ENCODE data around the gene CSRP1. TPM values are rescaled to one million over a fixed set of nuclear protein-coding genes. Genes with fewer than 3 reads are reported as not detected.
A peak's percentile ranks its signal among the peaks of the same experiment; 100 is the strongest.

The CSRP1 gene
- total RNA-seq, 2 donors from 2014 or later = 16.1 to 17.7 TPM

- Mint-ChIP-seq H3K27ac (peak overlapping the region; percentile 89), H3K36me3 (ENCODE audit: low read depth) (no peaks in the 10 kb centered on the region), H3K4me3 (peak overlapping the region; percentile 20), H3K27me3 (ENCODE audit: insufficient read depth) (peaks cover 26% of the 10 kb centered on the region), H3K9me3 (no peaks in the 10 kb centered on the region), H3K4me1 (peaks cover 35% of the 10 kb centered on the region)
- Histone ChIP-seq H3K36me3 (ENCODE audit: control insufficient read depth, insufficient read depth, low read length) (no peaks in the 10 kb centered on the region), H3K27me3 (ENCODE audit: control insufficient read depth, insufficient read depth, low read length, poor library complexity, severe bottlenecking) (no peaks in the 10 kb centered on the region), H3K4me3 (ENCODE audit: low read length) (no peak overlapping the region), H3K9me3 (ENCODE audit: control insufficient read depth, low read length) (no peaks in the 10 kb centered on the region), H3K9ac (ENCODE audit: extremely low read depth, low read length, poor library complexity, severe bottlenecking) (no peak overlapping the region), H3K27ac (ENCODE audit: low read depth, low read length) (no peak overlapping the region), H3K4me1 (ENCODE audit: control insufficient read depth, insufficient read depth, low read length) (peaks cover 28% of the 10 kb centered on the region)
- peak; percentile 89 for DNase-seq
- 8 to 29% methylated on average over 4 to 6 of the region's 6 CpGs for WGBS, 2 experiments (ENCODE audit: insufficient coverage in 1 of 2, insufficient read length in 1 of 2)
- TF ChIP-seq CTCF (conservative IDR thresholded peaks at IDR 0.05) = no peak
Measured at GRCh38 chr1:201511941-201512539, 5.1 kb upstream of the CSRP1 start.

GRCh38 chr1:201511396-201511940 lies 4.5 kb upstream of the CSRP1 start:
- Mint-ChIP-seq H3K27ac (peak overlapping the region; percentile 89), H3K36me3 (ENCODE audit: low read depth) (no peaks in the 10 kb centered on the region), H3K4me1 (peaks cover 37% of the 10 kb centered on the region), H3K4me3 (no peak overlapping the region), H3K27me3 (ENCODE audit: insufficient read depth) (peaks cover 29% of the 10 kb centered on the region), H3K9me3 (no peaks in the 10 kb centered on the region)
- Histone ChIP-seq H3K27ac (ENCODE audit: low read depth, low read length) (no peak overlapping the region), H3K27me3 (ENCODE audit: control insufficient read depth, insufficient read depth, low read length, poor library complexity, severe bottlenecking) (no peaks in the 10 kb centered on the region), H3K36me3 (ENCODE audit: control insufficient read depth, insufficient read depth, low read length) (no peaks in the 10 kb centered on the region), H3K9ac (ENCODE audit: extremely low read depth, low read length, poor library complexity, severe bottlenecking) (no peak overlapping the region), H3K9me3 (ENCODE audit: control insufficient read depth, low read length) (no peaks in the 10 kb centered on the region), H3K4me1 (ENCODE audit: control insufficient read depth, insufficient read depth, low read length) (peaks cover 28% of the 10 kb centered on the region), H3K4me3 (ENCODE audit: low read length) (no peak overlapping the region)
- no peak for DNase-seq
- no peak for TF ChIP-seq CTCF (conservative IDR thresholded peaks at IDR 0.05)
- 75 to 90% methylated on average over 1 to 6 of the region's 6 CpGs for WGBS, 2 experiments (ENCODE audit: insufficient coverage in 1 of 2, insufficient read length in 1 of 2)

DNA sequence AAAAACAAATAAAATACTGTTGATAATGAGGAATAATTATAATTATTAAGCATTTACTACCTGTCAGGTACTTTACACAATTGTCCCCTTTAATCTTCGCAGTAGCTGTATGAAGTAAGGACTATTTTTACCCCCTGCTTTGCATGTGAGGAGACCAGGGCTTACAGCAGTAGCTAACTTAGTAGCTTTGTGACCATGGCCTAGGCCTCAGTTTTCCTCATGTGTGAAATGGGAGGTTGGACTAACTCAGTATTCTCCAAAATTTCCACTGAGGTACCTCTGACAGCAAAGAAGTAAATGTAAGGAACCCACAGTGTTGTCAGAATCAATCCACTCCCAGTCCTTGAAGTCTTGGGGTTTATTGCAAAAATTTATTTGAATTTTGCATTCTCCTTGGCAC lies 3.8 kb upstream of the CSRP1 start:
- Mint-ChIP-seq H3K9me3 (no peaks in the 10 kb centered on the region), H3K27ac (no peak overlapping the region), H3K36me3 (ENCODE audit: low read depth) (no peaks in the 10 kb centered on the region), H3K4me1 (peaks cover 44% of the 10 kb centered on the region), H3K27me3 (ENCODE audit: insufficient read depth) (peaks cover 36% of the 10 kb centered on the region), H3K4me3 (no peak overlapping the region)
- Histone ChIP-seq H3K9ac (ENCODE audit: extremely low read depth, low read length, poor library complexity, severe bottlenecking) (no peak overlapping the region), H3K36me3 (ENCODE audit: control insufficient read depth, insufficient read depth, low read length) (no peaks in the 10 kb centered on the region), H3K4me3 (ENCODE audit: low read length) (no peak overlapping the region), H3K27ac (ENCODE audit: low read depth, low read length) (no peak overlapping the region), H3K27me3 (ENCODE audit: control insufficient read depth, insufficient read depth, low read length, poor library complexity, severe bottlenecking) (no peaks in the 10 kb centered on the region), H3K4me1 (ENCODE audit: control insufficient read depth, insufficient read depth, low read length) (peaks cover 29% of the 10 kb centered on the region), H3K9me3 (ENCODE audit: control insufficient read depth, low read length) (no peaks in the 10 kb centered on the region)
- WGBS, 2 experiments (ENCODE audit: insufficient coverage in 1 of 2, insufficient read length in 1 of 2) = 89 to 100% methylated on average over 1 of the region's 1 CpG
- no peak for DNase-seq
- no peak for TF ChIP-seq CTCF (conservative IDR thresholded peaks at IDR 0.05)
